Measurements from ENCODE around the gene LSM14A. TPM values are rescaled to one million over a fixed set of nuclear protein-coding genes. Genes with fewer than 3 reads are reported as not detected.

LSM14A gene
- total and polyA plus RNA-seq, 2 of the 13 experiments (the other 11 are each of a cell fraction or from before 2014, with no cell fraction given): 77.0 to 83.6 TPM

DNA sequence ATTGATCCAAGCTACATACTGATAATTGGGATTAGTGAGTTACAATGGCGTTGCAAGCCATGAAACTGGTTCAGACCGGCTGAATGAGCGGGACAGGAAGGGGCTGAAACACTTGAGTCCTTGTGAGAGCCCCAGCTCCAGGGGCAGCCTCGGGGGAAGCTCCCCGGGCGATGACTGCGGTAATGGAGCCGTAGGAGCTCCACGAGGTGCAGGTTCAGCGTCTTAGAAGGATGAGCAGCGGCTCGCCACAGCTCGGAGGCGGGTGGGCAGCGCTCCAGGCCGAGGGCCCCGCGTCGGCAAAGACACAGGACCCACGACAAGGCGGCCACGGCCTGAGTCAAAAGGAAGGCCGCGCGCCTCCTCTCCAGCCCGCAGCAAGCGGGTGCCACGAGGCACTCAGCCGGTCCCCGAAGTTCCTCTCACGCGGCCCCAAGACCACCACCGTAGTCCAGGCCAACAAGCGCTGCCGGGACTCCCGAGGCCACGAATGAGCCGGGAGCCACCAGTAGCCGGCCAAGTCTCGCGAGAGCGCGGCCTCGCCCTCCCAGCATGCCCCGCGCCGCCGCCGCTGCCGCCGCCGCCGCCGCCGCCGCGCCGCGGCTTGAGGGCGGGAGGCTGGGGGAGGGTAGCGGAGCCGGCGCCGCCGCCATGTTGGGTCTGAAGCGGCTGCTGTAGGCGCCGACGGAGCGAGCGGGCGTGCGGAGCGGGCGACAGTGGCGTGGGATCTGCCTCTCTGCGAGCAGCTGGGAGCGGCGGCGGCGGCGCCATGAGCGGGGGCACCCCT lies at the start of gene LSM14A (continued):
- TF ChIP-seq JARID2 (CRISPR knock-in tag; IDR thresholded peaks at IDR 0.05; ENCODE audit: insufficient replicate concordance) (no peak), TAF1 (CRISPR knock-in tag; IDR thresholded peaks at IDR 0.05) (peak; percentile 96), GTF2F1 (IDR thresholded peaks at IDR 0.05; ENCODE audit: low read length) (no peak), ZFX (CRISPR knock-in tag; IDR thresholded peaks at IDR 0.05; ENCODE audit: low read depth) (peak; percentile 97), MED13 (CRISPR knock-in tag; IDR thresholded peaks at IDR 0.05) (no peak), SRY (CRISPR knock-in tag; IDR thresholded peaks at IDR 0.05) (peak; percentile 70; the same call in 1 of the 2 replicates), ZNF24 (IDR thresholded peaks at IDR 0.05) (no peak), ZNF44 (CRISPR knock-in tag; IDR thresholded peaks at IDR 0.05) (no peak), ZNF761 (CRISPR knock-in tag; conservative IDR thresholded peaks at IDR 0.05) (peak; percentile 73; the same call in 1 of the 2 replicates), ARNT2 (CRISPR knock-in tag; IDR thresholded peaks at IDR 0.05; ENCODE audit: low read depth) (peak; percentile 66; the same call in 1 of the 2 replicates), ESRRA (CRISPR knock-in tag; IDR thresholded peaks at IDR 0.05; ENCODE audit: low read depth) (no peak), SOX5 (CRISPR knock-in tag; IDR thresholded peaks at IDR 0.05; ENCODE audit: borderline replicate concordance) (no peak), ZNF530 (CRISPR knock-in tag; IDR thresholded peaks at IDR 0.05; ENCODE audit: low read depth) (0 out of 2 replicates have a peak, but pooled peaks have one; percentile 18), HES4 (CRISPR knock-in tag; IDR thresholded peaks at IDR 0.05; ENCODE audit: borderline replicate concordance) (peak; percentile 71), ZNF234 (CRISPR knock-in tag; conservative IDR thresholded peaks at IDR 0.05) (peak; percentile 67; the same call in 1 of the 2 replicates)
- TF ChIP-seq, protein P1, sequence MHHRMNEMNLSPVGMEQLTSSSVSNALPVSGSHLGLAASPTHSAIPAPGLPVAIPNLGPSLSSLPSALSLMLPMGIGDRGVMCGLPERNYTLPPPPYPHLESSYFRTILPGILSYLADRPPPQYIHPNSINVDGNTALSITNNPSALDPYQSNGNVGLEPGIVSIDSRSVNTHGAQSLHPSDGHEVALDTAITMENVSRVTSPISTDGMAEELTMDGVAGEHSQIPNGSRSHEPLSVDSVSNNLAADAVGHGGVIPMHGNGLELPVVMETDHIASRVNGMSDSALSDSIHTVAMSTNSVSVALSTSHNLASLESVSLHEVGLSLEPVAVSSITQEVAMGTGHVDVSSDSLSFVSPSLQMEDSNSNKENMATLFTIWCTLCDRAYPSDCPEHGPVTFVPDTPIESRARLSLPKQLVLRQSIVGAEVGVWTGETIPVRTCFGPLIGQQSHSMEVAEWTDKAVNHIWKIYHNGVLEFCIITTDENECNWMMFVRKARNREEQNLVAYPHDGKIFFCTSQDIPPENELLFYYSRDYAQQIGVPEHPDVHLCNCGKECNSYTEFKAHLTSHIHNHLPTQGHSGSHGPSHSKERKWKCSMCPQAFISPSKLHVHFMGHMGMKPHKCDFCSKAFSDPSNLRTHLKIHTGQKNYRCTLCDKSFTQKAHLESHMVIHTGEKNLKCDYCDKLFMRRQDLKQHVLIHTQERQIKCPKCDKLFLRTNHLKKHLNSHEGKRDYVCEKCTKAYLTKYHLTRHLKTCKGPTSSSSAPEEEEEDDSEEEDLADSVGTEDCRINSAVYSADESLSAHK (CRISPR knock-in tag; IDR thresholded peaks at IDR 0.05; ENCODE audit: borderline replicate concordance): no peak
- TF ChIP-seq, protein P2, sequence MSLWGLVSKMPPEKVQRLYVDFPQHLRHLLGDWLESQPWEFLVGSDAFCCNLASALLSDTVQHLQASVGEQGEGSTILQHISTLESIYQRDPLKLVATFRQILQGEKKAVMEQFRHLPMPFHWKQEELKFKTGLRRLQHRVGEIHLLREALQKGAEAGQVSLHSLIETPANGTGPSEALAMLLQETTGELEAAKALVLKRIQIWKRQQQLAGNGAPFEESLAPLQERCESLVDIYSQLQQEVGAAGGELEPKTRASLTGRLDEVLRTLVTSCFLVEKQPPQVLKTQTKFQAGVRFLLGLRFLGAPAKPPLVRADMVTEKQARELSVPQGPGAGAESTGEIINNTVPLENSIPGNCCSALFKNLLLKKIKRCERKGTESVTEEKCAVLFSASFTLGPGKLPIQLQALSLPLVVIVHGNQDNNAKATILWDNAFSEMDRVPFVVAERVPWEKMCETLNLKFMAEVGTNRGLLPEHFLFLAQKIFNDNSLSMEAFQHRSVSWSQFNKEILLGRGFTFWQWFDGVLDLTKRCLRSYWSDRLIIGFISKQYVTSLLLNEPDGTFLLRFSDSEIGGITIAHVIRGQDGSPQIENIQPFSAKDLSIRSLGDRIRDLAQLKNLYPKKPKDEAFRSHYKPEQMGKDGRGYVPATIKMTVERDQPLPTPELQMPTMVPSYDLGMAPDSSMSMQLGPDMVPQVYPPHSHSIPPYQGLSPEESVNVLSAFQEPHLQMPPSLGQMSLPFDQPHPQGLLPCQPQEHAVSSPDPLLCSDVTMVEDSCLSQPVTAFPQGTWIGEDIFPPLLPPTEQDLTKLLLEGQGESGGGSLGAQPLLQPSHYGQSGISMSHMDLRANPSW (CRISPR knock-in tag; IDR thresholded peaks at IDR 0.05; ENCODE audit: borderline replicate concordance): no peak
